ENCODE data around the gene PIAS1. TPM values are rescaled to one million over a fixed set of nuclear protein-coding genes. Genes with fewer than 3 reads are reported as not detected.

The PIAS1 gene
- total and polyA plus RNA-seq, 2 donors (not counting 3 experiments of a cell fraction or from before 2014, with no cell fraction given), result 23.7 to 24.2 TPM

- Histone ChIP-seq H3K9ac (replicated peaks; ENCODE audit: extremely low read depth, insufficient read depth, low read length) (no peak overlapping the region), H3K4me2 (ENCODE audit: insufficient read depth, low read length) (no peak overlapping the region), H4K20me1 (replicated peaks; ENCODE audit: control insufficient read depth, extremely low read depth, insufficient read depth, low read length) (no peaks in the 10 kb centered on the region), H3K4me3 (replicated peaks in 1 of 3; ENCODE audit: insufficient read depth in 1 of 3, low read depth in 1 of 3, low read length in 3 of 3) (no peak overlapping the region), H3K79me2 (ENCODE audit: control insufficient read depth, insufficient read depth, low read length) (no peaks in the 10 kb centered on the region), H3K4me1 (ENCODE audit: control insufficient read depth, extremely low read depth, insufficient read depth, low read length) (no peaks in the 10 kb centered on the region), H3K9me3 (replicated peaks; ENCODE audit: control insufficient read depth, insufficient read depth, low read length) (no peaks in the 10 kb centered on the region), H3K36me3 (ENCODE audit: control insufficient read depth in 2 of 2, extremely low read depth in 1 of 2, insufficient read depth in 2 of 2, low read length in 2 of 2) (peaks cover 0 to 2% of the 10 kb centered on the region in 2 experiments), H3K27ac (ENCODE audit: insufficient read depth, low read depth, low read length) (no peak overlapping the region), H3K9me1 (replicated peaks; ENCODE audit: control insufficient read depth, extremely low read depth, insufficient read depth, low read length) (no peaks in the 10 kb centered on the region), H3K27me3 (ENCODE audit: control insufficient read depth in 2 of 2, insufficient read depth in 2 of 2, low read length in 2 of 2) (no peaks in the 10 kb centered on the region), H2AFZ (ENCODE audit: low read depth, low read length) (no peak overlapping the region)
- intact Hi-C loops (cut with micrococcal nuclease), result no loop called here
- dilution Hi-C loops (cut with MboI; ENCODE audit: extremely low pct_ligation_motif_present, low sequenced_read_pairs), result no loop called here
- no TSS peak for BruUV-seq (replicated peaks)
- DNase-seq (ENCODE audit: low read depth, low spot score) (no peak), FAIRE-seq (no peak)
- TF ChIP-seq GATA2 (IDR thresholded peaks at IDR 0.05; ENCODE audit: insufficient read depth, insufficient read length, low read depth, low read length) (no peak), CTCF (IDR thresholded peaks at IDR 0.05; ENCODE audit: extremely low read depth in 1 of 2, insufficient read depth in 1 of 2, low read depth in 1 of 2, low read length in 2 of 2) (no peak), EZH2 (IDR thresholded peaks at IDR 0.05; ENCODE audit: borderline replicate concordance, low read depth, low read length, severe bottlenecking) (no peak), FOS (IDR thresholded peaks at IDR 0.05; ENCODE audit: borderline replicate concordance, insufficient read depth, low read length) (no peak), JUN (IDR thresholded peaks at IDR 0.05; ENCODE audit: borderline replicate concordance, insufficient read depth, insufficient read length, low read depth) (no peak), POLR2A (IDR thresholded peaks at IDR 0.05; ENCODE audit: low read depth, low read length) (no peak), MYC (IDR thresholded peaks at IDR 0.05; ENCODE audit: low read depth, low read length) (no peak), POLR2AphosphoS5 (IDR thresholded peaks at IDR 0.05; ENCODE audit: insufficient read depth, low read depth, low read length) (no peak), MAX (IDR thresholded peaks at IDR 0.05; ENCODE audit: insufficient read depth, insufficient read length) (no peak)
- ChIA-PET POLR2A (no interaction called here), CTCF (interaction anchor here (0.9 kb wide), 1 partner anchor 11 kb away, joined by 3 read pairs; no protein-coding TSS in a partner anchor)
Measured at GRCh38 chr15:68199340-68199739, 145.2 kb downstream of the PIAS1 start.

Data from endothelial cell of umbilical vein (primary cell).